ENCODE results near the gene LSMEM2.
"Not testable (repeated sequence)": the region's sequence is repeated elsewhere in the genome, so short reads cannot be mapped to it uniquely, and the experiment has no call there.

The LSMEM2 gene

GRCh38 chr3:50300681-50301254, 21.9 kb downstream of the LSMEM2 start:
- no peak for DNase-seq

- DNase-seq, result no peak
Measured at GRCh38 chr3:50302095-50303012, 23.5 kb downstream of the LSMEM2 start.

GRCh38 chr3:50303013-50303815, 24.3 kb downstream of the LSMEM2 start, which contains the start of gene HYAL1:
HYAL1 (minus strand) TSS chr3:50303574; CDS start chr3:50302956, 618 bp downstream.
- DNase-seq, result no peak

GRCh38 chr3:50304601-50305000, 25.7 kb downstream of the LSMEM2 start:
- DNase-seq, result no peak

GRCh38 chr3:50312041-50312440, 33.2 kb downstream of the LSMEM2 start:
- not testable (repeated sequence) for DNase-seq

- DNase-seq, result no peak
Measured at GRCh38 chr3:50314342-50314741, 35.5 kb downstream of the LSMEM2 start.

GRCh38 chr3:50314816-50315215, 35.9 kb downstream of the LSMEM2 start:
- DNase-seq, result no peak

- DNase-seq, result peak; percentile 73
Measured at GRCh38 chr3:50316657-50317242, 37.9 kb downstream of the LSMEM2 start.

- no peak for DNase-seq
Measured at GRCh38 chr3:50317300-50317699, 38.4 kb downstream of the LSMEM2 start.

GRCh38 chr3:50318163-50318562, 39.3 kb downstream of the LSMEM2 start:
- no peak for DNase-seq

- DNase-seq, result no peak
Measured at GRCh38 chr3:50318615-50319014, 39.7 kb downstream of the LSMEM2 start.

GRCh38 chr3:50319181-50319893, 40.5 kb downstream of the LSMEM2 start:
- no peak for DNase-seq

GRCh38 chr3:50319894-50320625, 41.2 kb downstream of the LSMEM2 start:
- no peak for DNase-seq

- peak; percentile 73 for DNase-seq
Measured at GRCh38 chr3:50320853-50321335, 42.0 kb downstream of the LSMEM2 start.

GRCh38 chr3:50321336-50322114, 42.6 kb downstream of the LSMEM2 start:
- peak; percentile 89 for DNase-seq

- DNase-seq, result no peak
Measured at GRCh38 chr3:50322115-50322385, 43.2 kb downstream of the LSMEM2 start.

- DNase-seq, result no peak
Measured at GRCh38 chr3:50322386-50323091, 43.7 kb downstream of the LSMEM2 start, which contains the start of gene HYAL2. HYAL2 (minus strand) TSS chr3:50322745; CDS start chr3:50320489, 2,256 bp downstream.

- DNase-seq, result no peak
Measured at GRCh38 chr3:50323092-50323600, 44.3 kb downstream of the LSMEM2 start.

GRCh38 chr3:50323614-50324199, 44.8 kb downstream of the LSMEM2 start:
- DNase-seq, result no peak

Measured in activated CD4-positive, alpha-beta T cell treated with anti-CD3 and anti-CD28 coated beads, Interleukin-10, Interleukin-2, amounts not matched to agents 100 ng/mL and 50 ng/mL, durations not matched to agents 16 hours and 8 hours (primary cell).